ENCODE measurements around the gene TNP2.
A peak's percentile ranks its signal among the peaks of the same experiment; 100 is the strongest.

TNP2 gene

GRCh38 chr16:11277607-11278337, 8.6 kb upstream of the TNP2 start:
- no peak for DNase-seq (ENCODE audit: low read depth, low spot score)

DNA sequence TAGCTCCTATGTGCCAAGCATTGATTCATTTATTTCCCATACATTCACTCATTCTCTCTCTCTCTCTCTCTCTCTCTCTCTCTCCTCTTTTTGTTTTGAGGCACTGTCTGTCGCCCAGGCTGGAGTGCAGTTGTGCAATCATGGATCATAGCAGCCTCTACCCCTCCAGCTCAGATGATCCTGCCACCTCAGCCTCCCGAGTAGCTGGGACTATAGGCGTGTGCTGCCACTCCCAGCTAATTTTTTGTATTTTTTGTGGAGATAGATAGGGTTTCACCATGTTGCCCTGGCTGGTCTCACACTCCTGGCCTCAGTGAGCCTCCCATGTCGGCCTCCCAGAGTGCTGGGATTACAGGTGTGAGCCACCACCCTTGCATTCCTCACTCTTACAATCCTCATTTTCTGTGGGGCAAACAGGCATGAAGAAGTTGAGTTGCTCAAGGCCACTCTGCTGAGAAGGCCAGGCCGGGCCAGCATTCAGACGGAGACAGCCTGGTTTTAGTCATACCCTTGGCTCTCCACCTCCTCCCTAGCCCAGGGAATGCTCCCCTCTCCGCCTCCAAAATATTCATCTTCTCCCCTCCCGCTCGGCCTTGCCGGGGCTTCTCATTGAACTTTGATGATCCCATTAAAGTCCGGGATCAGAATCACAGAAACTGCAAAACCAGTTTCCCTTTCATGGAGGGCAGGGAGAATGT, 7.9 kb upstream of the TNP2 start:
- no peak for DNase-seq (ENCODE audit: low read depth, low spot score)

GRCh38 chr16:11276143-11276895, 7.2 kb upstream of the TNP2 start, which contains the start of gene PRM2:
TSS of gene PRM2 (minus strand) at chr16:11276480. CDS start at chr16:11276370, 110 bp downstream.
- no peak for DNase-seq (ENCODE audit: low read depth, low spot score)

GRCh38 chr16:11274964-11275363, 5.8 kb upstream of the TNP2 start:
- no peak for DNase-seq (ENCODE audit: low read depth, low spot score)

DNA sequence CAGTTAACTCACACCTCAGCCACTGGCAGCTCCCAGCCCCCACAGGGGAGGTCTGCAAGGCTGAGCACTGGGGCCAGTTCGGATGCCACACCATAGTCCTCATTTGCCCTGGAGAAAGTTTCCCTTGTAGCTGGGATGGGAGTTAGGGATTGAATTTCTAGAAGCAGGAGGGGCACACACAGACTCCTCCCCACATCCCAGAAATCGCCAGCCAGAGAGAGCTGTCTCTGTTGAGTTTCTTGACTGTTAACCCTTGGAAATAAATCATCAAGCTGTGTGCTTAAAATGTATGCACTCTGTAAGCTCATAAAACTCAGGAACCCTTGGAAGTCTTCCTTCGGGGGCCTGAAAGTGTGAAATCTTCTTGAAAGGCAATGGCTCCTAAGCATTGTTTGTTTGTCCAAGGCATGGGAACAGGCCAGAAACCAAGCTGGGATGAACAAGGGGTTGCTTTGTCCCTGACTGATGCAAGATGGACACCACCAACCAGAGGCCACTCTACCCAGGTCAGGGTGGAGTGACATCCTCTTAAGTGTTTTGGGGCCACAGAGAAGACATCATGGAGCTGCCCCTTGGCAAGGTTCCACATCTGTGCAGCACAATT, 4.7 kb upstream of the TNP2 start:
- DNase-seq (ENCODE audit: low read depth, low spot score): peak; percentile 71

GRCh38 chr16:11272921-11273720, 4.0 kb upstream of the TNP2 start, which contains the start of gene PRM3:
TSS of gene PRM3 (minus strand) at chr16:11273629. CDS start at chr16:11273595, 34 bp downstream.
- DNase-seq (ENCODE audit: low read depth, low spot score): no peak

- no peak for DNase-seq (ENCODE audit: low read depth, low spot score)
These were observed 3.4 kb upstream of the TNP2 start for GRCh38 chr16:11272484-11272883.

DNA sequence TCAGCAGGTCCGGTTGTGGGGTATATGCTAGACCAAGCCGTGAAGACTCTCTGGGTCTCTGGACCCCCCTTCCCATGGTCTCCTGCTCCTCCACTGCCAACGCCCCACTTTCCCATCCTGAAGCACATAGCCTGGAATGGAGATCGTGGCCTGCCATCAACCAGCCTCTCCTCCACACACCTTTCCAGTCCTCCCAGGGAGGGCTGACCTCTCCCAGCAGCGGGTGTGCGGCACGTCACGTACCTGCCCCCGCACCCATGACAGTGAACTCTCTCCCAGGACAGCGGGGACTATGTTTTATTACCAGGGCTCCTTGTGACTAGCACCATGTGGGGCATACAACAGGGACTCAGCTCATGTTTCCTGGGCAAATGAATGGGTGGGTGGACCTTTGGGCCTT, 2.5 kb upstream of the TNP2 start:
- no peak for DNase-seq (ENCODE audit: low read depth, low spot score)

- DNase-seq (ENCODE audit: low read depth, low spot score): no peak
These were observed 1.6 kb upstream of the TNP2 start for GRCh38 chr16:11270602-11271162.

DNA sequence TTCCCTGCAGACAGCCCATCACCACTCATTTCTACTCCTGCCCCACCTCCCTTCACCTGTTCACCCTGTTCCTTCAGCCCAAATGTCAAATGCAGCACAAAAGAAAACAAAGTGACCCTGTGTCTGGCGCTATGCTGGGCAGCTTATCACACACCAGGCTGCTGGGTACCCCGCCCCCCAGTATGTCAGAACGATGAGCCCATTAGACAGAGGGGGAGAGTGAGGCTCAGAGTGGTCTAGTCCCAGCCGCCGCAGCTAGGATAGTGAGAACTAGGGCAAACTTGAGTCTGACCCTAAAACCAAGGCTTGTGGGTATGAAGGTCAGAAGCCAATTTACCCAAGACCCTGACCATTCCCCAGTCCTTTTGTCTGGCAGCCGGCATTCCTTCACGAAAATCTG, 4.0 kb downstream of the TNP2 start:
- no peak for DNase-seq (ENCODE audit: low read depth, low spot score)

- DNase-seq (ENCODE audit: low read depth, low spot score): no peak
These were observed 4.8 kb downstream of the TNP2 start for GRCh38 chr16:11264155-11264832.

- no peak for DNase-seq (ENCODE audit: low read depth, low spot score)
These were observed 5.4 kb downstream of the TNP2 start for GRCh38 chr16:11263737-11264136.

- DNase-seq (ENCODE audit: low read depth, low spot score): no peak
These were observed 6.2 kb downstream of the TNP2 start for GRCh38 chr16:11262915-11263314.

GRCh38 chr16:11260596-11260966, 8.5 kb downstream of the TNP2 start:
- DNase-seq (ENCODE audit: low read depth, low spot score): peak; percentile 90

DNA sequence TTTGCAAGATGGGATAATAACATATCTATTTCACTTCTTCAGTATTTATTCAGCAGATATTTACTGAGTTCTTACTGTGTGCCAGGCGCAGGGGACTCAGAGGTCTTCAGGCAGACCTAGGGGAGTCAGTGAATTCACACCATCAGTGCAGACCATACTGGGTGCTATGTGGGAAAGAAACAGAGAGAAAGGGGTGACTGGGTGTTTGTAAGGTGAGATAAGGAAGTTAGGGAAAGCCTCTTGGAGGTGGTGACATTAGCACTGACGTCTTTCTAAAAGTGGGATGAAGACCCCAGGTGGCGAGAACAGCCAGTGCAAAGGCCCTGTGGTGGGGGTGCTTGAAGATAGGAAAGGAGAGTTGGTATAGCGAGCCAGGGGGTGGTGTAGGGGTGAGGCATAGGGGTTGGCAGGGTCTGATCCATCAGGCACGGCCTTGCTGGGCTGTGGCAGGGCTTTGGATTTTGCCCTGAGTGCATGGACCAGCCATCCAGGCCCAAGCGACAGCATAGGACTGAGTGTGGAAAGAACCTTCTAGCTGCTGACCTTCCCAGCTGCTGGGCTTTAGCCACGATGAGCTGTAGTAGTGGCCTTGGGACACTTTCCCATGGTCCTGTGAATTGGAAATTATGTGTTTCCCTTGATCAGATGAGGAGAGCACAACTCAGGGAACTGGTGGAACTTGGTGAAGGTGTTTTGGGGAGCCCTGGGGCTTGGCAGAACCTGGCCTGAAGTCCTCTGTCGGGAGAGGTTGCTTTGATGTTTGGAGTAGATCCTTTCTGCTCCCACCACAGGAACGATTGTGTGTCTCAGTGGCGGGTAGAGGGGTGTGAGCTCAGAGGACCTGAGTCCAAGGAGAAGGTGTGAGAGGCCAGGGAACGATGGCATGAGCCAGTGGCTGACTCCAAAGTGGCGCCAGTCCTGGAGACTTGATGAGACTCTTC, 9.2 kb downstream of the TNP2 start:
- DNase-seq (ENCODE audit: low read depth, low spot score): no peak

DNA sequence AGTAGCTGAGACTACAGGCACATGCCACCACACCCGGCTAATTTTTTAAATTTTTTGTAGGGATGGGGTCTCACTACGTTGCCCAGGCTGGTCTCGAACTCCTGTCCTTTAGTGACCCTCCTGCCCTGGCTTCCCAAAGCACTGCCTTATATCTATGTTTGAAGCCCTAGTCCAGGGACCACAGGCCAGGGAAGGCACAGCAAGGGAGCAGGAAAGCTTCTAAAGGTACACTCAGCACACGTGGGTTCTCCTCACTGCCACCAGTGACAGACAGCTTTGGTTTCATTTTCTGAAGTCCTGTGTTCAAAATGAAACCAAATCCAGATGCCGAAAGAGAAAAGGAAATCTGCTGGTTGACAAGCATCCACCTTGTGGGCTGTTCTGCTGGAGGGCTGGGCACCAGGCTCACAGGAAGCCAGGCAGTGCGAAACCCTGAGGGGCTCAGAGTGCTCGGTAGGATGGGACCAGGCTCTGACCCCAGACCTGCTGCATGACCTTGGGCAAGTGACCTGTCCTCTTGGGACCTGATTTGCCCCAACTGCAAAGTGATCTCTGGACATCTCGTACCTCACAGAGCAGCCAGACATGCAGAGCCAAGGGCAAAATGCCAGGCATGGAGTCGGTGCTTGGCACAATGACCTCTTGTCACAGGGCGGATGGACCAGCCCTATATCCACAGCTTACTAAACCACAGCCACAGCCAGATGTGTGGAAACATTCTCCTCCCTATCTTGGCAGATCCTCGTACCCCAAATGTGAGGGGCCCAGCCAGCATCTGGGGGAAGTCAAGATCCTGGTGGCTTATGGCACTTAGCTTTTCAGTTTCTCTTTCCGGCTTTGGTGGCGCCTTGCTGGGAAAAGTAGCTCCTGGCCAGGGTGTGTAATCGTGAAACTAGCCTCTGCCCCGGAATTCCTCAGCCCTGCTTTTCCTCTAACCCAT, 10.3 kb downstream of the TNP2 start:
- DNase-seq (ENCODE audit: low read depth, low spot score): no peak

DNA sequence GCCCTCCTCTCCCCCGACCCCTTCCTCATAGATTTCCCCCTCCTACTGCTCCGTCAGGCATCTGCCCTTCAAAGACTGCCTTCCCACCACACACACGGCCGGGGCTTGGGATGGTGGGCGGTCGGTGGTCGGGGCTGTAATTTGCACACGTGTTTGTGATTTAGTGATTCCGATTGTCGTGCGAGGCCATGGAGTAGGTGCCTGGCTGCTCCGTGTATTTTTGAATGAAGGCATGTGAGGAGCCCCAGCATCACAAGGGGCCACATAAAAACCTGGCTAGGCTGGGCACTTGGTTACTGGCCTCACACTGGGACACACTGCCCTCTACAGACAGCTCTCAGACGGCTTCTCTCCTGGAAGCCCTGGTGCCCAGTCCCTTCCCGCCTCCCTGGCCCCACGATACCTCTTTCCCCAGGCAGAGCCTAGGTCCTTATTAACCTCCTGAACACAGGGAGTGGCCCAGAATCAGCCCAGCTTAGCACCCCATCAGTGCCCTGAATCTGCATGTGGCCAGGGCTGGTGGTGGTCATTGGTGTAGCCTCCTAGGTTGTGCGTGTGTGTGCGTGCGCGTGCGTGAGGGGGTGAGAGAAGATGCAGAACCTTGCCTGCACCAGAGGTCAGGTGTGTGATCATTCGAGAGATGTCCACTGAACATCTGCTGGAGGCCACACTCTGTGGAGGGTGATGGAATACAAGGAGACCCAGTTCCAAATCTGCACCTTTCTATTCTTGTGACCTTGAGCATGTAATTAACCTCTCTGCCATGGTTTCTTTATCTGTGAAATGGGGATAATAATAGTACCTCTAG, 11.8 kb downstream of the TNP2 start:
- DNase-seq (ENCODE audit: low read depth, low spot score): peak; percentile 87
